ENCODE data around the gene GANAB. TPM values are rescaled to one million over a fixed set of nuclear protein-coding genes. Genes with fewer than 3 reads are reported as not detected.
"Not testable (repeated sequence)": the region's sequence is repeated elsewhere in the genome, so short reads cannot be mapped to it uniquely, and the experiment has no call there.

Gene GANAB
- total RNA-seq, 1 donor from 2014 or later, result 103 TPM

- DNase-seq, result no peak
These were observed 20.0 kb upstream of the GANAB start for GRCh38 chr11:62666259-62666926.

- DNase-seq, result no peak
These were observed 19.3 kb upstream of the GANAB start for GRCh38 chr11:62665599-62666258.

GRCh38 chr11:62665075-62665598 is 18.7 kb upstream of the GANAB start, which contains the start of the genes C11orf98 and CSKMT:
C11orf98 (minus strand) TSS chr11:62665210; CDS start chr11:62665169, 41 bp downstream.
CSKMT (plus strand) TSS chr11:62665312; CDS start chr11:62665880, 568 bp downstream.
- peak; percentile 94 for DNase-seq

GRCh38 chr11:62664405-62665074 is 18.1 kb upstream of the GANAB start:
- DNase-seq, result no peak

GRCh38 chr11:62656796-62657429 is 10.5 kb upstream of the GANAB start:
- DNase-seq, result no peak

GRCh38 chr11:62654297-62654696 is 7.9 kb upstream of the GANAB start:
- DNase-seq, result no peak

- DNase-seq, result no peak
These were observed 6.0 kb upstream of the GANAB start for GRCh38 chr11:62652161-62653006.

- not testable (repeated sequence) for DNase-seq
These were observed 3.9 kb upstream of the GANAB start for GRCh38 chr11:62650283-62650682.

- DNase-seq, result no peak
These were observed 3.1 kb upstream of the GANAB start for GRCh38 chr11:62649486-62649885.

- DNase-seq, result no peak
These were observed 2.6 kb upstream of the GANAB start for GRCh38 chr11:62648967-62649364.

GRCh38 chr11:62648185-62648966 is 2.0 kb upstream of the GANAB start:
- no peak for DNase-seq

GRCh38 chr11:62647609-62648005 is 1.2 kb upstream of the GANAB start:
- no peak for DNase-seq

GRCh38 chr11:62646825-62647608 is 604 bp upstream of the GANAB start:
- DNase-seq, result no peak

GRCh38 chr11:62645671-62645945 is 805 bp downstream of the GANAB start:
- DNase-seq, result no peak

- no peak for DNase-seq
These were observed 2.2 kb downstream of the GANAB start for GRCh38 chr11:62644220-62644619.

GRCh38 chr11:62632492-62632891 is 13.9 kb downstream of the GANAB start:
- DNase-seq, result no peak

GRCh38 chr11:62627713-62628112 is 18.7 kb downstream of the GANAB start:
- no peak for DNase-seq

- no peak for DNase-seq
These were observed 23.8 kb downstream of the GANAB start for GRCh38 chr11:62622476-62623089.

GRCh38 chr11:62621567-62622470 is 24.6 kb downstream of the GANAB start, which contains the start of gene B3GAT3:
B3GAT3 (minus strand) TSS chr11:62621986; CDS start chr11:62621947, 39 bp downstream.
- peak; percentile 92 for DNase-seq
